Measurements from ENCODE around the gene PHGDH. TPM values are rescaled to one million over a fixed set of nuclear protein-coding genes. Genes with fewer than 3 reads are reported as not detected.
A peak's percentile ranks its signal among the peaks of the same experiment; 100 is the strongest.
"Not testable (repeated sequence)": the region's sequence is repeated elsewhere in the genome, so short reads cannot be mapped to it uniquely, and the experiment has no call there.

The PHGDH gene
- total RNA-seq, 1 donor from 2014 or later: 151 TPM

DNA sequence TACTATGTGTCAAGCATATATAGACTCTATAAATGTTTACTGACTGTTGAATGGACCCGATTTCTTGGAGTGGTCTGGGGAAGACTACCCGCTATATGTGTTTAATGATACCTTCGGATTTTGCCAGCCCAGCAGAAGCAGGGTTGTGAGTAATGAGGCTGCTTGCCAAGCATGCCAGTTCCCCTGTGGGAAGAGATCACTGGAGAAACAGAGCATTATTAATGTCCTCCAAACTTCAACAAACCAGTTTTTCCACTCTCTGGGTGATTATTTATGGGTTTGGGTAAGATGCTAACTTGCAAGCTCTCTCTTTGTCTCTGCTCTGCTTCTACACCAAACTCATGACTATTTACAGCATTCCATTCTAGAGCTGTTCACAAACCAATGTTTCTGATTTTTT lies 25.1 kb upstream of the PHGDH start:
- no peaks in the 10 kb centered on the region for H3K27me3 Mint-ChIP-seq (ENCODE audit: low read depth)

DNA sequence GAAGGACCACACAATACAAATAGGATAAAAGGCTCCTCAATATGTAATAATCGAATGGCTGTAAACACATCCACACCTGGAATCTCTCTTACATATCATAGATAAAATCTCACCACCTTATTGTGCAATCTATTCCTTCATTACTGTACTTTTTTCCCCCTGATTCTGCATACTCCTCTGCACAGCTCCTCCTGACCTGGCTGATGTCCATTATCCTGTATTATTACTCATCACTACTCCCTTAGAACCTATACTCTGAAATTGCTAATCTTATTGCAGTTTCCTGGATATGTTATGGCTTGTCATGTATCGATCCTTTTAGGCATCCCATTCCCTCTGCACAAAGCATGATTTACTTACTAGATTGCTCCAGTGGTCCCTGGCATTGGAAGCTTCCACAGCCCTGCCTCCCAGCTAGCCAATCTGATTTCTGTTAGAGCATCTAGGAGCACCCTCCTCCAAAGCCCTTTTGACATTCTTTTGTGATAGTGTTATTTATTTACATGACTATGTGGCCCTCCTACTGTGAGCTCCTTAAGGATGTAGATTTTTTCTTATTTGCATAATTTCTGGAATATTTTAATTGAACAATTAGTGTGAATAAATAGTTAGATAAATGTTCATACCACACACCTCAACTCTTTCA lies 24.2 kb upstream of the PHGDH start:
- no peak for DNase-seq (ENCODE audit: low spot score in 2 of 2, unreplicated experiment in 2 of 2)
- peaks cover 44% of the 10 kb centered on the region for H3K4me1 Mint-ChIP-seq
- TF ChIP-seq, protein P1, sequence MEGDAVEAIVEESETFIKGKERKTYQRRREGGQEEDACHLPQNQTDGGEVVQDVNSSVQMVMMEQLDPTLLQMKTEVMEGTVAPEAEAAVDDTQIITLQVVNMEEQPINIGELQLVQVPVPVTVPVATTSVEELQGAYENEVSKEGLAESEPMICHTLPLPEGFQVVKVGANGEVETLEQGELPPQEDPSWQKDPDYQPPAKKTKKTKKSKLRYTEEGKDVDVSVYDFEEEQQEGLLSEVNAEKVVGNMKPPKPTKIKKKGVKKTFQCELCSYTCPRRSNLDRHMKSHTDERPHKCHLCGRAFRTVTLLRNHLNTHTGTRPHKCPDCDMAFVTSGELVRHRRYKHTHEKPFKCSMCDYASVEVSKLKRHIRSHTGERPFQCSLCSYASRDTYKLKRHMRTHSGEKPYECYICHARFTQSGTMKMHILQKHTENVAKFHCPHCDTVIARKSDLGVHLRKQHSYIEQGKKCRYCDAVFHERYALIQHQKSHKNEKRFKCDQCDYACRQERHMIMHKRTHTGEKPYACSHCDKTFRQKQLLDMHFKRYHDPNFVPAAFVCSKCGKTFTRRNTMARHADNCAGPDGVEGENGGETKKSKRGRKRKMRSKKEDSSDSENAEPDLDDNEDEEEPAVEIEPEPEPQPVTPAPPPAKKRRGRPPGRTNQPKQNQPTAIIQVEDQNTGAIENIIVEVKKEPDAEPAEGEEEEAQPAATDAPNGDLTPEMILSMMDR (IDR thresholded peaks at IDR 0.05; ENCODE audit: unreplicated experiment): no peak
- peak overlapping the region; percentile 75 for H3K27ac Mint-ChIP-seq
- H3K4me3 Mint-ChIP-seq: no peak overlapping the region
- no peaks in the 10 kb centered on the region for H3K36me3 Mint-ChIP-seq
- peaks cover 4% of the 10 kb centered on the region for H3K9me3 Mint-ChIP-seq
- H3K27me3 Mint-ChIP-seq (ENCODE audit: low read depth): no peaks in the 10 kb centered on the region

More for the DNA sequence above, 25.1 kb upstream of the PHGDH start:
- Mint-ChIP-seq H3K4me3 (no peak overlapping the region), H3K27ac (peak overlapping the region; percentile 75), H3K4me1 (peaks cover 44% of the 10 kb centered on the region), H3K36me3 (no peaks in the 10 kb centered on the region), H3K9me3 (peaks cover 4% of the 10 kb centered on the region)
- DNase-seq (ENCODE audit: low spot score in 2 of 2, unreplicated experiment in 2 of 2): no peak
- TF ChIP-seq, protein P1 (IDR thresholded peaks at IDR 0.05; ENCODE audit: unreplicated experiment): no peak

DNA sequence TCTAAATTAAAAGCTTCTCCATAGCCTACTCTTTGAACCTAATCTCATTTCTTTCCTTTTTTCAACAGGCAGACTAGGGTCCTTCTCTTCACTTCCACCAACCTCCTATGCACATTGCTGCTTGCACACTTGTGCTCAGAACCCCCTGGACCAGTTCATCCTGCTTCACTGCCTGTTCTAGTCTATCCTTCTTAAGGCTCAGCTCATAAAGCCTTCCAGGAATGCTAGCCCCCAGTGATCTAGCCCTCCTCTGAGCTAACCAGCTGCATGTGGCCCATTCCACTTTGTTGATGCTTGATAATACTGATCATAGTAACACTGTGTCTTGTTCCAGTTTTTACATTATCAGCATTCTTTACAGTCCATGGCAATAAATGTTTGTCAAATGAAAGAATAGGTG lies 22.9 kb upstream of the PHGDH start:
- Mint-ChIP-seq H3K9me3 (peaks cover 8% of the 10 kb centered on the region), H3K27ac (peak overlapping the region; percentile 27), H3K27me3 (ENCODE audit: low read depth) (no peaks in the 10 kb centered on the region), H3K4me1 (peaks cover 44% of the 10 kb centered on the region), H3K36me3 (peaks cover 2% of the 10 kb centered on the region), H3K4me3 (no peak overlapping the region)
- no peak for DNase-seq (ENCODE audit: low spot score in 2 of 2, unreplicated experiment in 2 of 2)
- TF ChIP-seq, protein P1 (IDR thresholded peaks at IDR 0.05; ENCODE audit: unreplicated experiment): no peak

DNA sequence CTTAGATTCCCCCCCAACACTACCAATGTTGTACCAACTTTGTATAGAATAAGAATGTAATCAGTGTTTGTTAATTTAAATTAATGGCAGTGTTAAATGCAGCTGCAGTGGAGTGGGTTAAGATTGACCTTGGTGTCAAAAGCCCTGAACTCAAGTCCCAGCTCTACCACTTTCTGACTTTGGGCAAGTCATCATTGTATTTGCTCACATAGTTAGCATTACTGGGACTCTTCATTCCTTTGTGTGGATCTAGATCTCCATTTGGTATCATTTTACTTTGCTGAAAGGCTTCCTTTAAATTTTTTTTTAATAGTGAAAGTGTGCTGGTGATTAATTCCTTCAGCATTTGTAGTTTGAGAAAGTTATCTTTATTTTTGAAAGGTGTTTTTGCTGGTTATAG lies 22.2 kb upstream of the PHGDH start:
- TF ChIP-seq, protein P1 (IDR thresholded peaks at IDR 0.05; ENCODE audit: unreplicated experiment): no peak
- H3K36me3 Mint-ChIP-seq: peaks cover 2% of the 10 kb centered on the region
- peaks cover 39% of the 10 kb centered on the region for H3K4me1 Mint-ChIP-seq
- no peak overlapping the region for H3K27ac Mint-ChIP-seq
- no peak overlapping the region for H3K4me3 Mint-ChIP-seq
- peaks cover 14% of the 10 kb centered on the region for H3K9me3 Mint-ChIP-seq
- H3K27me3 Mint-ChIP-seq (ENCODE audit: low read depth): no peaks in the 10 kb centered on the region
- DNase-seq (ENCODE audit: low spot score in 2 of 2, unreplicated experiment in 2 of 2): no peak

DNA sequence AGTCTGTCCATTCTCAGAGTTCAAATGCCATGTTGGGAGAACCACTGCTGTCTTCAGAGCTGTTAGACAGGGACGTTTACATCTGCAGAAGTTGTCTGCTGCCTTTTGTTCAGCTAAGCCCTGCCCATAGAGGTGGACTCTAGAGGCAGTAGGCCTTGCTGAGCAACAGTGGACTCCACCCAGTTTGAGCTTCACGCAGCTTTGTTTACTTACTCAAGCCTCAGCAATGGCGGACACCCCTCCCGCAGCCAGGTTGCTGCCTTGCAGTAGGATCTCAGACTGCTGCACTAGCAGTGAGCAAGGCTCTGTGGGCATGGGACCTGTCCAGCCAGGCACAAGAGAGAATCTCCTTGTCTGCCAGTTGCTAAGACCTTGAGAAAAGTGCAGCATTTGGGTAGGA lies 14.9 kb upstream of the PHGDH start:
- H3K27me3 Mint-ChIP-seq (ENCODE audit: low read depth); H3K4me1 Mint-ChIP-seq; H3K27ac Mint-ChIP-seq; H3K4me3 Mint-ChIP-seq; DNase-seq (ENCODE audit: low spot score in 2 of 2, unreplicated experiment in 2 of 2): not testable (repeated sequence)
- peaks cover 15% of the 10 kb centered on the region for H3K36me3 Mint-ChIP-seq
- H3K9me3 Mint-ChIP-seq: peaks cover 37% of the 10 kb centered on the region

DNA sequence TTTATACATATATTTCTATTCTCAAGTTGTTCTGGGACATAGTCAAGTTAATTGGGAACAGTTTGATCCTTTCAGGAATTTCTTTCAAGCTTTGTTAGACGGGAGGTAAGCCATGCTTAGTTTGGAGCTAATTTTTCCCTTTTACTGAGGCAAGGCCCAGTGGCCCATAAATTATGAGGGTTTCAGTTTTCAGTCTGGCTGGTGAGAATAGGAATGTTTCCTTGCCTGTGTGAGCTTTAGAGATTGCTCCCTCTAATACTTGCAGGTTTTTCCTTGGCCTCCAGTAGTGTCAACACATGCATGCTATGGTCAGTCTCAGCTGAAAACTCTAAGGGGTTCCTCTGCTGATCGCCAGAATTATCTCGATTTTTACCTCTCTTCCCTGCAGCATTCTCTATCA lies 14.1 kb upstream of the PHGDH start:
- Mint-ChIP-seq H3K27ac (peak overlapping the region; percentile 65), H3K9me3 (peaks cover 44% of the 10 kb centered on the region), H3K36me3 (peaks cover 20% of the 10 kb centered on the region), H3K4me3 (no peak overlapping the region), H3K27me3 (ENCODE audit: low read depth) (no peaks in the 10 kb centered on the region), H3K4me1 (peaks cover 7% of the 10 kb centered on the region)
- TF ChIP-seq, protein P1 (IDR thresholded peaks at IDR 0.05; ENCODE audit: unreplicated experiment): no peak
- DNase-seq (ENCODE audit: low spot score in 2 of 2, unreplicated experiment in 2 of 2): no peak
